Measurements from ENCODE around the gene CREB1. TPM values are rescaled to one million over a fixed set of nuclear protein-coding genes. Genes with fewer than 3 reads are reported as not detected.

The CREB1 gene
- total and polyA plus RNA-seq, 2 donors (not counting 1 experiment from before 2014, with no cell fraction given) = 42.5 to 156 TPM

DNA sequence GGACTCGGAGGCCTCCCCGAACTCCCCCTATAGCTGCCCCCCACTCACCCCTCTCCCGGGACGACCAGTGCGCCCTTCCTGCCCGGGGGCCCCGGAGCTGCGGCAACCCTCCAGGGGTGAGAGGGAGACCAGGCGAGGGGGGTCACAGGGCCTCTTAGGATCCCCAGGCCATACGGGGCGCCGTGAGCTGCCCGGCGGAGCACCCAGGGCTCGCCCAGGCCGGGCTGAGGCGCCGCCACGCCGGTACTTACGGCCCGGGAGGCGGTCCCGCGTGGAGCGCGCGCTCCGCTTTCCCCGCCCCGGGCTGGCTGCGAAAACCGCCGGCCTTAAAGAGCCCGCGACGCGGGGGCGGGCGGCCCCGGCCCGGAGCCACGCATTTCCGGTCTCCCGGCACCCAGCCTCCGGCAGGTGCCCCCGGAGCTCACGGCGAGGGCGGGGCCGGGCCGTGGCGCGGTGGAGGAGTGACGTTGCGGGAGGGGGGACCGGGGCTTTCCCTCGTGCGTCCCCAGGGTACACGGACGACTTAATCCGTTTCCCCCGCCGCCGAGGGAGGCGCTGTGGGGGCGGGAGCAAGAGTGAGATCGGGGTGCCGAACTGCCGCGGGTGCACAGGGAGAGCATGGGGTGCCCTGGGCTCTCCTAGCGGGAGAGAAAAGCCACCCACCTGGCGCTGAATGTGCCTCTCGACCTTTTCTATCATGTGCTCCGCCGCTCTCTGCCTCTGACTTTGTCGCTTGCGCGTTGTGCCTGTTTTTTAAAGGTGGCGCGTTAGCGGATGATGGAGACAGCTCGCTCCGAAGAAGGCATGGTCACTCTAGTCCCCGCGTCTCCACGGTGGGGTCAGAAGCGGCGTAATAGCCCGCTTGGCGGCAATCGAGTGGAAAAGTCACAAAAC is 95.5 kb downstream of the CREB1 start, which contains the start of gene METTL21A:
TSS of gene METTL21A (minus strand) at position 381 of the 894 bp plus-strand sequence. CDS start 1,019 bp downstream, outside the sequence.
- Mint-ChIP-seq H3K4me1 (peaks cover 45% of the 10 kb centered on the region), H3K9me3 (ENCODE audit: insufficient read depth) (no peaks in the 10 kb centered on the region), H3K27ac (peak within 1 kb of the TSS; percentile 97), H3K4me3 (peak within 1 kb of the TSS; percentile 97), H3K27me3 (no peaks in the 10 kb centered on the region)
- H3K27me3 ChIP-seq (replicated peaks in 1 of 4; ENCODE audit: control extremely low read depth in 1 of 4, control insufficient read depth in 3 of 4, insufficient read depth in 4 of 4, low read length in 3 of 4) = no peaks in the 10 kb centered on the region
- intact Hi-C loops (cut with micrococcal nuclease) = loop anchor here (1.0 to 10.0 kb wide), 11 partner anchors 37 to 1540 kb away; partner anchors contain the start of genes CCNYL1, CREB1, INO80D and PLEKHM3
- H3K4me1 ChIP-seq (ENCODE audit: control insufficient read depth in 2 of 2, insufficient read depth in 2 of 2, low read length in 2 of 2) = peaks cover 40 to 56% of the 10 kb centered on the region in 2 donors
- H3K4me3 ChIP-seq (ENCODE audit: control extremely low read depth in 1 of 5, extremely low read depth in 1 of 5, insufficient read depth in 1 of 5, low read depth in 2 of 5, low read length in 4 of 5) = peak within 1 kb of the TSS; percentile 83 to 100 (median 95)
- no peak for TF ChIP-seq EZH2 (IDR thresholded peaks at IDR 0.05; ENCODE audit: borderline replicate concordance, insufficient read depth, low read depth, low read length, poor library complexity, severe bottlenecking)
- TF ChIP-seq, protein P1, sequence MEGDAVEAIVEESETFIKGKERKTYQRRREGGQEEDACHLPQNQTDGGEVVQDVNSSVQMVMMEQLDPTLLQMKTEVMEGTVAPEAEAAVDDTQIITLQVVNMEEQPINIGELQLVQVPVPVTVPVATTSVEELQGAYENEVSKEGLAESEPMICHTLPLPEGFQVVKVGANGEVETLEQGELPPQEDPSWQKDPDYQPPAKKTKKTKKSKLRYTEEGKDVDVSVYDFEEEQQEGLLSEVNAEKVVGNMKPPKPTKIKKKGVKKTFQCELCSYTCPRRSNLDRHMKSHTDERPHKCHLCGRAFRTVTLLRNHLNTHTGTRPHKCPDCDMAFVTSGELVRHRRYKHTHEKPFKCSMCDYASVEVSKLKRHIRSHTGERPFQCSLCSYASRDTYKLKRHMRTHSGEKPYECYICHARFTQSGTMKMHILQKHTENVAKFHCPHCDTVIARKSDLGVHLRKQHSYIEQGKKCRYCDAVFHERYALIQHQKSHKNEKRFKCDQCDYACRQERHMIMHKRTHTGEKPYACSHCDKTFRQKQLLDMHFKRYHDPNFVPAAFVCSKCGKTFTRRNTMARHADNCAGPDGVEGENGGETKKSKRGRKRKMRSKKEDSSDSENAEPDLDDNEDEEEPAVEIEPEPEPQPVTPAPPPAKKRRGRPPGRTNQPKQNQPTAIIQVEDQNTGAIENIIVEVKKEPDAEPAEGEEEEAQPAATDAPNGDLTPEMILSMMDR (IDR thresholded peaks at IDR 0.05) = peak; percentile 60
- under 1% methylated on average over 91 of the region's 92 CpGs for WGBS (ENCODE audit: insufficient coverage)
- ChIA-PET CTCF (interaction anchor here (0.7 to 4.2 kb wide), 31 partner anchors 9 to 860 kb away, joined by 3 to 48 read pairs (median 6); partner anchors contain the start of genes CCNYL1, CREB1, FASTKD2 and KLF7), POLR2A (interaction anchor here (0.8 to 4.3 kb wide), 16 partner anchors 33 to 640 kb away, joined by 3 to 43 read pairs (median 4); partner anchors contain the start of genes CCNYL1, CREB1, FZD5 and KLF7)
- ATAC-seq (ENCODE audit: low read depth) = peak; percentile 78
- H3K9ac ChIP-seq (ENCODE audit: low read length) = peak within 1 kb of the TSS; percentile 90
- no peaks in the 10 kb centered on the region for H3K9me3 ChIP-seq (ENCODE audit: control extremely low read depth in 1 of 3, control insufficient read depth in 2 of 3, insufficient read depth in 1 of 3, low read length in 2 of 3)
- DNase-seq = peak; percentile 99
- H2AFZ ChIP-seq (ENCODE audit: insufficient read depth, low read depth, low read length, poor library complexity, severe bottlenecking) = peak within 1 kb of the TSS; percentile 80
- peaks cover 0 to 26% of the 10 kb centered on the region in 2 experiments for H3K36me3 ChIP-seq (replicated peaks in 1 of 2; ENCODE audit: control extremely low read depth in 1 of 2, control insufficient read depth in 1 of 2, extremely low read depth in 1 of 2, insufficient read depth in 2 of 2, low read length in 1 of 2)
- H4K20me1 ChIP-seq (ENCODE audit: control insufficient read depth, insufficient read depth, low read length, poor library complexity, severe bottlenecking) = no peaks in the 10 kb centered on the region
- H3K4me2 ChIP-seq (replicated peaks; ENCODE audit: low read depth, low read length, poor library complexity, severe bottlenecking) = peak within 1 kb of the TSS; percentile 93
- H3K79me2 ChIP-seq (ENCODE audit: control insufficient read depth, insufficient read depth, low read length) = peaks cover 39% of the 10 kb centered on the region
- peak within 1 kb of the TSS; percentile 98 to 99 for H3K27ac ChIP-seq (ENCODE audit: low read length in 2 of 2)

Measured in B cell (primary cell).